Breast epithelium (tissue), 3 donors: ENCODE data around the gene YAF2.

ENCODE experiments used
- CTCF ChIP-seq, 3 donors: fragments of 450-650 bp; IDR thresholded peaks; one replicate each; pipeline ENCODE4 v1.5.1; 2016 to 2017; ENCODE audit warnings: antibody characterized with exemption in 3 of 3, mild to moderate bottlenecking in 3 of 3, moderate library complexity in 3 of 3
- POLR2A ChIP-seq: fragments of 450-650 bp; IDR thresholded peaks from one replicate; pipeline ENCODE4 v1.6.1; 2016; ENCODE audit warnings: antibody characterized with exemption, mild to moderate bottlenecking, moderate library complexity
- POLR2AphosphoS5 ChIP-seq, 3 donors: sonication (generic); formaldehyde crosslinking; IDR thresholded peaks; one replicate each; pipeline ENCODE4 v1.6.1; 2017; ENCODE audit warnings: antibody characterized with exemption in 3 of 3

GRCh38 chr12:42216737-42217136 lies 21.3 kb downstream of the YAF2 start:
- no peak for TF ChIP-seq POLR2A
- no peak for TF ChIP-seq CTCF (IDR thresholded peaks at IDR 0.05)
- no peak for TF ChIP-seq POLR2AphosphoS5 (IDR thresholded peaks at IDR 0.05)
